Choroid plexus epithelial cell (primary cell): ENCODE data around the gene LTBP1.

Experiments used
- DNase-seq: peaks from one replicate; pipeline ENCODE4 v3.0.0-alpha.2; 2010; ENCODE audit warnings: low read depth
- H3K4me3 ChIP-seq: 2 replicates; pipeline ENCODE4 v1.5.1; 2011; ENCODE audit warnings: low read depth, mild to moderate bottlenecking, control low read depth, low read length, moderate library complexity
- CTCF ChIP-seq: conservative IDR thresholded peaks from 2 replicates; pipeline ENCODE4 v1.5.1; 2011; ENCODE audit warnings: low read depth, mild to moderate bottlenecking, control low read depth, inconsistent platforms, low read length, moderate library complexity

The LTBP1 gene

GRCh38 chr2:33131111-33131510, 184.4 kb downstream of the LTBP1 start:
- H3K4me3 ChIP-seq, result no peak overlapping the region
- no peak for DNase-seq
- TF ChIP-seq CTCF, result no peak

GRCh38 chr2:33131749-33132148, 185.0 kb downstream of the LTBP1 start:
- H3K4me3 ChIP-seq, result no peak overlapping the region
- no peak for DNase-seq
- no peak for TF ChIP-seq CTCF

DNA sequence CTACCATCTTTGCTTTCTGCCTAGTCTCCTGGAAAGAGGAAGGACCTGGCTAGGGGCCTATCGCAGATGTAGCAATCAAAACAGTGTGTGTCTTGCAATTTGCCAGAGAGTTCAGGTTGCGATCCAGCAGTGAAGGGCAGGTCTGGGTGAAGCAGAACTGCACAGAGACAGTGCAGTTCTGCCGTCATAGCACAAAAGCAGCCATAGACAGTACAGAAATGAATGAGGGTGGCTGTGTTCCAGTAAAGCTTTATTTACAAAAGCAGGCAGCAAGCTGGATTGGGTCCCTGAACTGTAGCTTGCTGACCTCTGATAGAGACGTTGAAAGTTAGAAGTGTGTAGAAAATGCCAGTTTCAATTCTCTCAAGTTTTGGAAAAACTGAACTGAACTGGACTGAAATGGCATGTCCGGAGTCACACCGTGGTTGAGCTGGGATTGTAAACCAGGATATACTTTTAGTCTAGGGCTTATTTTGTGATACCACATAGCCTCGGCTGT, 186.8 kb downstream of the LTBP1 start:
- DNase-seq, result peak; percentile 88
- no peak for TF ChIP-seq CTCF
- H3K4me3 ChIP-seq, result peak overlapping the region; percentile 70

DNA sequence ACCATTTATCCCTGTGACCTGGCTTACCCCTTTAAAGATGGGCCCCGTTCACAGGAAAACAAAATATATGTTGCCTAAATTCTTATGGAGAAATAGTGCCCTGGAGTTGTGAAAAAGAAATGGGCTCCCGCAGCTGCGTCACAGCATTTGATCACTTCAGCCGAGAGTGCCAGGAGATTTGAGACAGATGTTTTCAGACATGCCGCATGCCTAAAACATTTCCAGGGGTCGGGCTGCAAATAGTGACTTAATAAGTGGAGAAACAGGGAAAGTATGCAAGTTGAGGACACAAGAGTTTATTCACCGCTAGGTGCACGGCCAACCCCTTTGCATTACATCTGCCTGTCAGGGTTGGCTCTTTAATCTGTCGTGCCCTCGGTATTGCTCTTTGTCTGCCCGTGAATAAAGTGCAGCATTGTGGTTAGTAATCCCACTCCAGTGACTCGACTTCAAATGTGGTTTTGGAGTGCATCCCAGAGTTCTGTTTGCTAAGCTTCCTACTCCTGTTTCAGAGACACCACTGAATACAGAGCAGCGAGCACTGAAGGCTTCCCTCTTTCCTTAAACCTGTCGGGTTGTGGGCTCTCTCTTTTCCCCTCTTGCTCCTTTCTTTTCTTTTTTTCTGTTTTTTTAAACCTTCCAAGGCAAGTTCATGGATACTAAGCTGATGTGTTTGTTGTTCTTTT, 187.5 kb downstream of the LTBP1 start:
- no peak for TF ChIP-seq CTCF
- H3K4me3 ChIP-seq, result peak overlapping the region; percentile 70
- peak; percentile 98 for DNase-seq

GRCh38 chr2:33134791-33135560, 188.2 kb downstream of the LTBP1 start:
- peak; percentile 70 for DNase-seq
- no peak for TF ChIP-seq CTCF
- H3K4me3 ChIP-seq, result peak overlapping the region; percentile 70

GRCh38 chr2:33135645-33136044, 188.9 kb downstream of the LTBP1 start:
- no peak for DNase-seq
- peak overlapping the region; percentile 70 for H3K4me3 ChIP-seq
- TF ChIP-seq CTCF, result no peak
